ENCODE data around the gene BMAL1. TPM values are rescaled to one million over a fixed set of nuclear protein-coding genes. Genes with fewer than 3 reads are reported as not detected.

The BMAL1 gene
- total RNA-seq, 1 experiment from 2014 or later: 14.3 TPM

DNA sequence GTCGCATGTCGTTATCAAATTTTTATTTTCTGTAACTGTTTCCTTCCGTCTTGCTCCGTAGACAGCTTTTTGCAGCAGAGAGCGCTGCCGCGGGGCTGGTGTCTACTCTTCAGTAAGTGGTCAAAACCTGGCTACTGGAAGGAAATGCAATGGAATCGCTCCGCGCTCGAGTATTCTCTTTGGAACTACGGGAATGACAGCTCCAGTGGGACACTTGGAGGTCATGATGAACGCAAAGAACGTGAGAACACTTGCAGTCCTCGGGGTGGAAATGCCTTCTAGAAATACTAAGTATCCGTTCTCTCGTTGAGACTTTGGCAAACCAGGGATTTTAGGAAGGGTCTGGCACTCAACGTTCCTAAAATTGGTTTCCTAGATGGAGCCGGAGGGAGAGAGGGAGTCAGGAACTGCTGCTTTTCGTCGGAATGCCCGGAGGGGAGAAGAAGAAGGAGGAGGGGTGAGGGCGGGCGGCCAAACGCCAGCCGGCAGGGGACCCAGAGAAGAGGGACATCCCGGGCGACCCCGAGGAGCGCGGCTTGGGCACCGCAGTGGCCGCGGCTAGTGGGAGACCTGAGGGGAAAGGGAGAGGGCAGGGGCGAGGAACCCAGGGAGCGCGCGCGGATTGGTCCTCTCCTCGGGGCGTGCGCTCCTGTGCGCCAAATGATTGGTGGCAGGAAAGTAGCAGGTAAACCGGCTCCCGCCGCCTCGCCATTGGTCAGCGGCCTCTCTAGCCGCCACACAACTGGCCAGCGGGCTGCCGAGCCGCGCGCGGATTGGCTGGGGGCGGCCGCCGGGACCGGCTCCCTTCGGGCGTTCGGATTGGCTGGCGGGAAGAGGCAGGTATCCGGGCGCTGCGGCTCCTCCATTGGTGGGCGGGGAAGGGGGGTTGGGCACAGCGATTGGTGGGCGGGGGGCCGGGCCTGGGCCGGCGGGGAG, 490 bp upstream of the BMAL1 start:
- H3K4me3 ChIP-seq: peak overlapping the region; percentile 96
- peak; percentile 99 to 100 for DNase-seq (ENCODE audit: low read depth in 1 of 2, low spot score in 2 of 2)
- H3K4me1 ChIP-seq (replicated peaks): peaks cover 20% of the 10 kb centered on the region
- H3K36me3 ChIP-seq: peaks cover 8% of the 10 kb centered on the region
- peaks cover 42% of the 10 kb centered on the region for H3K27me3 ChIP-seq (replicated peaks)
- H3K27ac ChIP-seq: no peak overlapping the region
- H3K9me3 ChIP-seq (replicated peaks): no peaks in the 10 kb centered on the region; the same call in 1 of the 2 replicates

GRCh38 chr11:13278609-13279486, 1.3 kb downstream of the BMAL1 start:
- Histone ChIP-seq H3K9me3 (replicated peaks) (no peaks in the 10 kb centered on the region; the same call in 1 of the 2 replicates), H3K36me3 (peaks cover 8% of the 10 kb centered on the region), H3K4me3 (peak overlapping the region; percentile 96), H3K27me3 (replicated peaks) (peaks cover 26% of the 10 kb centered on the region; the same call in 1 of the 2 replicates), H3K4me1 (replicated peaks) (peaks cover 20% of the 10 kb centered on the region), H3K27ac (no peak overlapping the region)
- no peak for DNase-seq (ENCODE audit: low read depth in 1 of 2, low spot score in 2 of 2)

- Histone ChIP-seq H3K27me3 (replicated peaks) (peaks cover 21% of the 10 kb centered on the region; the same call in 1 of the 2 replicates), H3K27ac (no peak overlapping the region), H3K36me3 (peaks cover 8% of the 10 kb centered on the region), H3K4me3 (no peak overlapping the region), H3K9me3 (replicated peaks) (no peaks in the 10 kb centered on the region; the same call in 1 of the 2 replicates), H3K4me1 (replicated peaks) (peaks cover 20% of the 10 kb centered on the region)
- no peak for DNase-seq (ENCODE audit: low read depth in 1 of 2, low spot score in 2 of 2)
Observed at GRCh38 chr11:13279487-13279834, 1.9 kb downstream of the BMAL1 start.

DNA sequence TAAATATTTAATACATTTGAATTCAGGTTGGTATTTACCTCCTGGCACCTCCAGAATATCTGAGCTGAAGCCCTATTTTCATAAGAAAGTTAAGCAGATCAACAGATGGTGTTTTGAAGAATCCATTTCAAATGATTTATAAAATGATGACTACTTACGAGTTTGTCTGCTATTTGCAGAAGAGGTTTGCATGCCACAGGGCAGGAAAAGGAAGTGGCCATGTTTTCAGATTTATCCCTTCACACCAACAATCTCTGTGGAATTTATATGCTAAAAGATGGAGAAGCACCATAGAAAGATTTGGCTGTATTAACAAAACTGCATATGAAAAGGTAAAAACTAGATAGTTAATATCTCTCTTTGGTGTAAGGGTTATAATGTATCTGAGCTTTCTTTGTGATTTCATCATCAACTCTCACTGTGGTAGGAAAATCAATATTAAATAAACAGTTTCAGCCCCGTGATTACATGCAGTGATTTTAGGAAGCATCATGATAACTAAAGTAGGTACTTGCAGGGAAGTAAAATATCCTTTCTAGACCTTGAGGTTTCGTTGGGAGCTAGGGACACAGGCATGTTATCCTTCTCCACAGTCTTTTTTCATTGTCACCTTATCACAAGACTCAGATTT, 2.6 kb downstream of the BMAL1 start:
- Histone ChIP-seq H3K4me3 (no peak overlapping the region), H3K36me3 (peaks cover 8% of the 10 kb centered on the region), H3K27me3 (replicated peaks) (peaks cover 14% of the 10 kb centered on the region; the same call in 1 of the 2 replicates), H3K9me3 (replicated peaks) (no peaks in the 10 kb centered on the region; the same call in 1 of the 2 replicates), H3K4me1 (replicated peaks) (peaks cover 20% of the 10 kb centered on the region), H3K27ac (no peak overlapping the region)
- no peak for DNase-seq (ENCODE audit: low read depth in 1 of 2, low spot score in 2 of 2)

DNA sequence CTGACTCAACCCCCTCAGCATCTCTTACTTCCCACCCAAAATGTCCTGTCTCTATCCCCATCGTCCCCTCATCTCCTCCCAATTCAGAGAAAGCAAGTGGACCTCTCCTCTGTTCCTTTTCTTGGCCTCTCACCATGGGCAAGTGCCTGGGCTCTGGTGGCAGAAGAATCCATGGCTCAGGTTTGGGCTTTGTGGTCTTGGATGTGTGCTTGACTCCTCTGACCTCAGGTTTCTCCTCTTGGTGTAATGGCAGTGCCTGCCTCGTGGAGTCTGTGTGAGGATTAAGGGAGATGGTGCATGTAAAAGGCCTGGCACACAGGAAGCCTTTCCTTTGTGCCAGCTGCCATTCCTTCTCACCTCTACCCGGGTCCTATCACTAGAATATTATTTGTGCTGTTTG, 3.2 kb downstream of the BMAL1 start:
- peaks cover 8% of the 10 kb centered on the region for H3K36me3 ChIP-seq
- no peak for DNase-seq (ENCODE audit: low read depth in 1 of 2, low spot score in 2 of 2)
- no peak overlapping the region for H3K27ac ChIP-seq
- peaks cover 12% of the 10 kb centered on the region; the same call in 1 of the 2 replicates for H3K27me3 ChIP-seq (replicated peaks)
- H3K9me3 ChIP-seq (replicated peaks): no peaks in the 10 kb centered on the region; the same call in 1 of the 2 replicates
- peaks cover 20% of the 10 kb centered on the region for H3K4me1 ChIP-seq (replicated peaks)
- H3K4me3 ChIP-seq: no peak overlapping the region

DNA sequence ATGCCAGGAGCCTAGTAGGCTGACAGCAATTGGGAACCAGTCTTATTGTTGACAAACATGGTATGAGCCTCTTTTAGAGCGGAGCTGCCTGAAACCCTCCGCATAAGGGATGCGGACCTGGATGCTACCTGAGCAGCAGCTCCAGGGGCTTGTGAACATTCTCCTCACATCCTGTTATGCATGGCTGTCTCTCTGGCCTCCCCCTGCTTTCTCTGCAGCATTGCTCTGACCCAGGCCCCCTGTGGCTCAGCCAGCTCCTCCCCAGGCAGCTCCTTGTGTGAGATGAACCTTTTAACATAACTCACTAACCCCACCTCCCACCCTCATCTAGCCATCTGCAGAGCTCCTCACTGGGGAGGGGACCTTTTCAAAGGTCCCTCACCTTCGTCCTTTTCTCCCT, 6.0 kb downstream of the BMAL1 start:
- no peak overlapping the region for H3K4me3 ChIP-seq

DNA sequence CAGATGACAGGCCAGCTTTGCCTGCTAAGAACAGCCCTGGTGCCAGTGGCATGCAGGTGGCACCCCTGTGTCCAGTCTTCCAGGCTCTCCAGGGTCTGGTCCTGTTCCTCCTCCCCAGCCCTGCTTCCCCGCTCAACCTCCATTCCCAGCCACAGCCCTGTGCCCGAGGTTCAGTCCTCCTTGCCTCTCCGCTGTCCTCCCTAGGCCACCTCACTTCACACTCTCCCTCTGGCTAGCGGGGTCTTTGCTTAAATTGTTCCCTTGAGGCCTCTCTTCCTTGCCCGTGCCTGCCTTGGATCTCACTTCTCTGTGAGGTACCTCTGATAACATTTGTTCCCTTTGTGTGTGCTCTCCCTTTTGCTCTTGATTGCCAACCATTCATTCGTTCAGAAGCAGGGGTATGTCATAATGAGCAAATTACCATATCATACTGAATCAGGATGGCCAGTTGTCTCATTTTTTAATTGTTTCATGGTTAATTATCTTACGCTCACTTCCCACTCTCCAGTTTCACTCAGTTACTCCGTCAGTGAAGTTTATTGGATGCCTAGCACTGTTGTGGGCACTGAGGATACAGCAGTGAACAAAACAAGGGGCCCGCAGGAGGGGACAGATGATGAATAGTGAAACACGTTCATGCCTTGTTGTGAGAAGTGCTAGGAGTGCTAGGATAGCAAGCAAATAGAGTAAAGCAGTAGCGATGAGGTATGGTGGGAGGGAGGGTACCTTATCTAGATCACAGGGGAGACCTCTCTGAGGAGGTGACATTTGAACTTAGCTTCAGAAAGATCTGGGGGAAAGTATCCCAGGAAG, 7.4 kb downstream of the BMAL1 start:
- H3K9me3 ChIP-seq (replicated peaks): no peaks in the 10 kb centered on the region
- 0 out of 2 replicates have a peak, but pooled peaks cover 5% of the 10 kb centered on the region for H3K4me1 ChIP-seq (replicated peaks)
- no peak overlapping the region for H3K4me3 ChIP-seq
- DNase-seq (ENCODE audit: low read depth in 1 of 2, low spot score in 2 of 2): no peak
- no peaks in the 10 kb centered on the region for H3K36me3 ChIP-seq
- no peaks in the 10 kb centered on the region for H3K27me3 ChIP-seq (replicated peaks)
- no peak overlapping the region for H3K27ac ChIP-seq

More for the DNA sequence above, 6.0 kb downstream of the BMAL1 start:
- Histone ChIP-seq H3K27me3 (replicated peaks) (peaks cover 9% of the 10 kb centered on the region; the same call in 1 of the 2 replicates), H3K36me3 (no peaks in the 10 kb centered on the region), H3K9me3 (replicated peaks) (no peaks in the 10 kb centered on the region; the same call in 1 of the 2 replicates), H3K27ac (no peak overlapping the region), H3K4me1 (replicated peaks) (peaks cover 9% of the 10 kb centered on the region)
- DNase-seq (ENCODE audit: low read depth in 1 of 2, low spot score in 2 of 2): no peak

GRCh38 chr11:13286279-13286821, 8.8 kb downstream of the BMAL1 start:
- no peak for DNase-seq (ENCODE audit: low read depth in 1 of 2, low spot score in 2 of 2)
- no peaks in the 10 kb centered on the region for H3K27me3 ChIP-seq (replicated peaks)
- H3K36me3 ChIP-seq: no peaks in the 10 kb centered on the region
- 0 out of 2 replicates have a peak, but pooled peaks cover 5% of the 10 kb centered on the region for H3K4me1 ChIP-seq (replicated peaks)
- no peak overlapping the region for H3K27ac ChIP-seq
- H3K4me3 ChIP-seq: no peak overlapping the region
- no peaks in the 10 kb centered on the region for H3K9me3 ChIP-seq (replicated peaks)

DNA sequence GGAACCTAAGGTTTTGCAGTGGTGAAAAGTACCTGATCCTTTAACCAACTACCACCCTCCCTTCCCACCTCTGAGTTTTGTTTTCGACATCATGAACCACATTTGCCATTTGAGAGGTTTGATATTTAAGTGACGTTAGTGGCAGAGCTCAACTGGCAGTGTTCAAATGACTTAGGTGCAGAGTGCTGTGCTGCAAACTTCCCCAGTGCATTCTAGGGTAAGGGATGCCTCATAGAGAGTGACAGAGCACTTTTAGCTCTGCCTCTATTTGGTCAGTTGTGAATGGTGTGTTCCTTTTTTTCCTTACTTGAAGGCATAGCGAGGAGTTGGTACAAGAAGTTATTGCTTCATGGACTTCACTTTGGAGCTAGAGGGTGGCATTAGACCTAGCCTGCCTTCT, 9.4 kb downstream of the BMAL1 start:
- H3K36me3 ChIP-seq: no peaks in the 10 kb centered on the region
- 0 out of 2 replicates have a peak, but pooled peaks cover 5% of the 10 kb centered on the region for H3K4me1 ChIP-seq (replicated peaks)
- H3K9me3 ChIP-seq (replicated peaks): no peaks in the 10 kb centered on the region
- no peak for DNase-seq (ENCODE audit: low read depth in 1 of 2, low spot score in 2 of 2)
- no peak overlapping the region for H3K4me3 ChIP-seq
- no peak overlapping the region for H3K27ac ChIP-seq
- no peaks in the 10 kb centered on the region for H3K27me3 ChIP-seq (replicated peaks)

- H3K36me3 ChIP-seq: no peaks in the 10 kb centered on the region
- no peaks in the 10 kb centered on the region for H3K9me3 ChIP-seq (replicated peaks)
- no peak overlapping the region for H3K27ac ChIP-seq
- H3K4me1 ChIP-seq (replicated peaks): 0 out of 2 replicates have a peak, but pooled peaks cover 5% of the 10 kb centered on the region
- no peak for DNase-seq (ENCODE audit: low read depth in 1 of 2, low spot score in 2 of 2)
- H3K27me3 ChIP-seq (replicated peaks): no peaks in the 10 kb centered on the region
- H3K4me3 ChIP-seq: no peak overlapping the region
Observed at GRCh38 chr11:13287681-13288080, 10.1 kb downstream of the BMAL1 start.

GRCh38 chr11:13288375-13289029, 10.9 kb downstream of the BMAL1 start:
- H3K27ac ChIP-seq: no peak overlapping the region
- DNase-seq (ENCODE audit: low read depth in 1 of 2, low spot score in 2 of 2): no peak
- H3K9me3 ChIP-seq (replicated peaks): no peaks in the 10 kb centered on the region
- H3K27me3 ChIP-seq (replicated peaks): no peaks in the 10 kb centered on the region
- no peaks in the 10 kb centered on the region for H3K36me3 ChIP-seq
- H3K4me3 ChIP-seq: no peak overlapping the region
- 0 out of 2 replicates have a peak, but pooled peaks cover 5% of the 10 kb centered on the region for H3K4me1 ChIP-seq (replicated peaks)

DNA sequence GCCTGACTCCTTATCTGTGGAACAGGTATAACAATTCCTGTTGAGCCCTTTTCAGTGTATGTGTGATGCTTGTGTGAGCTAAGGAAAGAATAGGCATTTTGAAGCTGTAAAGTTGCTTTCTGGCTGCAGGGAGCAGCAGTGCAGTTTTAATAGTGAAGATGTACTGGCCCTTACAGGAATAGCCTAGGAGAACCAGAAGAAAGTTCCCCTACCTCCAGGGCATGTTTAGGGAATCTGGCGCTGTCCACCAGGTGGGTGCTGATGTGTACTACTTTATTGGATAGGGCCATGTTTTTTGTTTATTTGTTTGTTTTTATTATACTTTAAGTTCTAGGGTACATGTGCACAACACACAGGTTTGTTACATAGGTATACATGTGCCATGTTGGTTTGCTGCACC, 11.5 kb downstream of the BMAL1 start:
- DNase-seq (ENCODE audit: low read depth in 1 of 2, low spot score in 2 of 2): no peak
- 0 out of 2 replicates have a peak, but pooled peaks cover 5% of the 10 kb centered on the region for H3K4me1 ChIP-seq (replicated peaks)
- H3K27ac ChIP-seq: no peak overlapping the region
- no peaks in the 10 kb centered on the region for H3K36me3 ChIP-seq
- no peak overlapping the region for H3K4me3 ChIP-seq
- no peaks in the 10 kb centered on the region for H3K27me3 ChIP-seq (replicated peaks)
- H3K9me3 ChIP-seq (replicated peaks): no peaks in the 10 kb centered on the region
